ENCODE measurements around the gene ZBED4.
A peak's percentile ranks its signal among the peaks of the same experiment; 100 is the strongest.

- peak in 1 of 2 donors; percentile 11 for TF ChIP-seq POLR2A (IDR thresholded peaks at IDR 0.05)
- TF ChIP-seq CTCF (IDR thresholded peaks at IDR 0.05): no peak
These were observed 83.5 kb downstream of the ZBED4 start for GRCh38 chr22:49936973-49937757.

Measured in adrenal gland (tissue), 5 donors.